Measurements from ENCODE around the gene PSMA5. TPM values are rescaled to one million over a fixed set of nuclear protein-coding genes. Genes with fewer than 3 reads are reported as not detected.

PSMA5 gene
- total and polyA plus RNA-seq, 8 donors: 16.1 to 36.2 (median 25.8) TPM

DNA sequence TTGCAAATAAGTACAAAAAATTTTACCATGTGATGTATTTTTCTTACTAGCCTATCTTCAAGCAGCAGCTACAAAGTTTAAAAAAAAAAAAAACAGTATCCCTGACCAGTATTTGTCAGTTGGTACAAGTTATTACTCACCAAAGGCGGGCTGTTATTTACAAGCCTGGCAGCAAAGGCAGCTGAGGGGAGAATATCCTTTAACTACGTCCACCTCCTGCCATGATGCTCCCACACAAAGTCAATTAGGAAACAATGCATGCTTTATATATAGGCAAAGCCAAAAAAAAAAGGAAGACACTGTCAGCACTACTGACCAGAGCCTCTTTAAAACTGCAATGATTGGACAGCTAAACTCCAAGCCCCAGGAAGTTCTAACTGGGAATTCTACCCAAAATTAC, 13.7 kb downstream of the PSMA5 start:
- no peak overlapping the region for H3K4me3 ChIP-seq
- FAIRE-seq (no peak), ATAC-seq (no peak), DNase-seq (no peak)
- H3K27me3 ChIP-seq: no peaks in the 10 kb centered on the region
- H3K9me3 ChIP-seq: no peaks in the 10 kb centered on the region
- H3K36me3 ChIP-seq: peaks cover 0 to 50% (median 31%) of the 10 kb centered on the region in 3 donors
- WGBS, 2 donors: 71 to 81% methylated on average over 2 of the region's 2 CpGs
- no peaks in the 10 kb centered on the region for H3K4me1 ChIP-seq
- H3K27ac ChIP-seq: no peak overlapping the region
- TF ChIP-seq, protein P1, sequence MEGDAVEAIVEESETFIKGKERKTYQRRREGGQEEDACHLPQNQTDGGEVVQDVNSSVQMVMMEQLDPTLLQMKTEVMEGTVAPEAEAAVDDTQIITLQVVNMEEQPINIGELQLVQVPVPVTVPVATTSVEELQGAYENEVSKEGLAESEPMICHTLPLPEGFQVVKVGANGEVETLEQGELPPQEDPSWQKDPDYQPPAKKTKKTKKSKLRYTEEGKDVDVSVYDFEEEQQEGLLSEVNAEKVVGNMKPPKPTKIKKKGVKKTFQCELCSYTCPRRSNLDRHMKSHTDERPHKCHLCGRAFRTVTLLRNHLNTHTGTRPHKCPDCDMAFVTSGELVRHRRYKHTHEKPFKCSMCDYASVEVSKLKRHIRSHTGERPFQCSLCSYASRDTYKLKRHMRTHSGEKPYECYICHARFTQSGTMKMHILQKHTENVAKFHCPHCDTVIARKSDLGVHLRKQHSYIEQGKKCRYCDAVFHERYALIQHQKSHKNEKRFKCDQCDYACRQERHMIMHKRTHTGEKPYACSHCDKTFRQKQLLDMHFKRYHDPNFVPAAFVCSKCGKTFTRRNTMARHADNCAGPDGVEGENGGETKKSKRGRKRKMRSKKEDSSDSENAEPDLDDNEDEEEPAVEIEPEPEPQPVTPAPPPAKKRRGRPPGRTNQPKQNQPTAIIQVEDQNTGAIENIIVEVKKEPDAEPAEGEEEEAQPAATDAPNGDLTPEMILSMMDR (IDR thresholded peaks at IDR 0.05): no peak
- intact Hi-C loops (cut with DNase I): no loop called here

DNA sequence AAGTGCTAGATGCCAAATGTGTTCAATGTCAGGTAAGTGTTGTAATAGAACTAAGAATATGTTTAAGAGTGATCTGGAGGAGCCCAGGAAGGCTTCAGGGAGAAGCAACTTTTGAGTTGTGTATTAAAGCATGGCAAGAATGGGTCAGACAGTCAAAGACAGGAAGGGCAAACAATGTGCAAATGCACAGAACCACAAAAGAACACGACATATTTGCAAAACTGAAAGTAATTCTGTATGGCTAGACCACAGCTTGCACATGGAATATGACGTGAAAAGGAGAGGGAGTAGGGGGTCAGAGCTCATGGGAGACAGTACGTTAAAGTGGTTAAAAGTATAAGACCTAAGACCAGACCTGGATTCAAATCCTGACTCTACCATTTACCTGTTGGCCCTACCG, 21.4 kb downstream of the PSMA5 start:
- Histone ChIP-seq H3K27me3 (no peaks in the 10 kb centered on the region), H3K36me3 (peaks cover 0 to 15% (median 12%) of the 10 kb centered on the region in 3 donors), H3K9me3 (no peaks in the 10 kb centered on the region), H3K4me1 (no peaks in the 10 kb centered on the region), H3K4me3 (no peak overlapping the region), H3K27ac (no peak overlapping the region)
- TF ChIP-seq, protein P1 (IDR thresholded peaks at IDR 0.05): no peak
- WGBS, 2 donors: 89% methylated on average over 4 of the region's 4 CpGs
- FAIRE-seq (no peak), ATAC-seq (no peak), DNase-seq (no peak)
- intact Hi-C loops (cut with DNase I): loop anchor here in 1 of 3 donors (5.0 kb wide), 1 partner anchor 133 kb away; no protein-coding TSS in a partner anchor

DNA sequence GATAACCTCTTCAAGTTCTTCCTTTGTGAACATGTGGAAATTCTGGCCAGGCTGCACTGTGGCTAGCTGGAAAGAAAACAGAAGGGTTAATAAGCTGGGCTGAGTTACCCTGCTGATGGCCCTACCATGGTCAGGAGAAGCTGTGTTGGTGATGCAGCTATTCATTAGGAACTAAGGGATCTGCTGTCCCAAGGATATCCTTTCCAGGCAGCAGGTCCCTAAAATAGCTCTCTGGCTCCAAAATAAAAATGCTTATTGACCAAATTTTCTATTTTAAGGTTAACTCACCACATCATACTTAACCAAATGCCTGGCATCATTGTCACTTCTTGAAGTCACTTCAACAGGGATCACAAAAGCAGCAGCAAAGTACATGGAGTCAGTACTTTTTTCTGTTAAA, 24.2 kb downstream of the PSMA5 start:
- TF ChIP-seq, protein P1 (IDR thresholded peaks at IDR 0.05): no peak
- intact Hi-C loops (cut with DNase I): loop anchor here in 1 of 3 donors (5.0 kb wide), 1 partner anchor 130 kb away; no protein-coding TSS in a partner anchor
- Histone ChIP-seq H3K36me3 (peaks cover 0 to 4% (median 0%) of the 10 kb centered on the region in 3 donors), H3K27me3 (no peaks in the 10 kb centered on the region), H3K9me3 (no peaks in the 10 kb centered on the region), H3K4me3 (no peak overlapping the region), H3K27ac (no peak overlapping the region), H3K4me1 (peaks cover 0 to 11% (median 0%) of the 10 kb centered on the region in 3 donors)
- ATAC-seq (no peak), FAIRE-seq (no peak), DNase-seq (no peak)

DNA sequence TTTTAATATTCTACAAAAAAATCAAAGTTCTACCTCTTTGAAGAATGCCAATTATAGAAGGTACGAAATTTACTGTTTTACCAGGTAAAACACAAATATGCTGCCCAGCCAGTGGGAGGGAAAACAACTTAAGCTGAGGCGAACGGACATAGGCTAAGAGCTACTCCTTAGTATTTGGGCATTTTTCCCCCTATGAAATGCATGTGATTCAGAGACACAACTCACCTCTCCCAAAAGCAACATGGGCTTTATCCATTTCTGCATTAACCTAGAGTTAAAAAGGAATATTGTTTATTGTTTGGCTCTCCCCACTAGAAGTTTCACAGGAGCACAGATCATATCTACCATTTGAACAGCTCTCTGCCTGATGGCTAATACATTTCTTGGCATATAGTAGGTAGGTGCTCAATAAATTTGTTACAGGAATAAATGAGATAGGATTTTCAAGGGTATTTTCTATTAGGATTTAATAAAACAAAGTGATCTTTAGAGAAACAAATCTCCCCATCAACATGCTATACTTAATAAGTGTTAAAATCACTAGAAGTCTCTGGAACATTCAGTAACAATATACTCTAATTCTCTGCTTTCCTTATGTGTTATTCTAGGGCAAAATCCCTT, 26.1 kb downstream of the PSMA5 start:
- Histone ChIP-seq H3K27ac (no peak overlapping the region), H3K27me3 (no peaks in the 10 kb centered on the region), H3K4me3 (no peak overlapping the region), H3K4me1 (peaks cover 0 to 22% (median 6%) of the 10 kb centered on the region in 3 donors), H3K9me3 (no peaks in the 10 kb centered on the region), H3K36me3 (peaks cover 0 to 4% (median 0%) of the 10 kb centered on the region in 3 donors)
- DNase-seq: no peak
- TF ChIP-seq, protein P1 (IDR thresholded peaks at IDR 0.05): no peak
- FAIRE-seq: no peak
- intact Hi-C loops (cut with DNase I): loop anchor here in 1 of 3 donors (5.0 kb wide), 1 partner anchor 128 kb away; no protein-coding TSS in a partner anchor
- 90 to 94% methylated on average over 3 of the region's 3 CpGs for WGBS, 2 donors
- no peak for ATAC-seq
